K562 (cell line): Measurements from ENCODE around the gene ELOVL5. TPM values are rescaled to one million over a fixed set of nuclear protein-coding genes. Genes with fewer than 3 reads are reported as not detected.

Source experiments
- ARID2 ChIP-seq: fragments of 450-650 bp; IDR thresholded peaks from 2 replicates; pipeline ENCODE4 v1.6.1; 2017; ENCODE audit warnings: antibody characterized with exemption, mild to moderate bottlenecking
- CREBBP ChIP-seq: IDR thresholded peaks from one replicate; pipeline ENCODE4 v1.6.1; 2012; ENCODE audit warnings: low read depth, mild to moderate bottlenecking, control low read depth, inconsistent platforms, low read length
- ELF2 ChIP-seq: fragments of 250-450 bp; sonication (Bioruptor Pico); IDR thresholded peaks from 2 replicates; pipeline ENCODE4 v1.5.0; 2021; ENCODE audit warnings: mild to moderate bottlenecking
- ELF4 ChIP-seq: fragments of 450-650 bp; formaldehyde crosslinking; IDR thresholded peaks from 2 replicates; pipeline ENCODE4 v1.4.0; 2022; ENCODE audit warnings: missing genetic modification characterization
- ETV5 ChIP-seq: sonication (generic); formaldehyde crosslinking; IDR thresholded peaks from 2 replicates; pipeline ENCODE4 v1.4.0; 2020; ENCODE audit warnings: low read depth, mild to moderate bottlenecking, missing genetic modification reagents
- FOXA1 ChIP-seq: fragments of 450-650 bp; IDR thresholded peaks from 2 replicates; pipeline ENCODE4 v1.6.1; 2016; ENCODE audit warnings: mild to moderate bottlenecking, borderline replicate concordance
- GABPB1 ChIP-seq: sonication (generic); formaldehyde crosslinking; IDR thresholded peaks from 2 replicates; pipeline ENCODE4 v1.8.0; 2022; ENCODE audit warnings: mild to moderate bottlenecking, missing genetic modification reagents
- KAT2B ChIP-seq: IDR thresholded peaks from one replicate; pipeline ENCODE4 v1.6.1; 2012; ENCODE audit warnings: low read depth, mild to moderate bottlenecking, control low read depth, inconsistent platforms, low read length, moderate library complexity
- KLF10 ChIP-seq: fragments of 250-450 bp; sonication (Bioruptor Pico); IDR thresholded peaks from 2 replicates; pipeline ENCODE4 v1.6.1; 2021; ENCODE audit warnings: matching md5 sums
- L3MBTL2 ChIP-seq: fragments of 450-650 bp; IDR thresholded peaks from 2 replicates; pipeline ENCODE4 v1.6.1; 2016; ENCODE audit warnings: mild to moderate bottlenecking, moderate library complexity
- MTF1 ChIP-seq: fragments of 250-450 bp; sonication (Bioruptor Pico); IDR thresholded peaks from 2 replicates; pipeline ENCODE4 v1.9.0; 2021; ENCODE audit warnings: moderate library complexity, mild to moderate bottlenecking, inconsistent platforms, borderline replicate concordance
- NFYB ChIP-seq: IDR thresholded peaks from 2 replicates; pipeline ENCODE4 v1.6.1; 2011; ENCODE audit warnings: mild to moderate bottlenecking, moderate library complexity; ENCODE audit not compliant: insufficient read length; ENCODE audit errors: extremely low read depth
- POLR3A ChIP-seq: IDR thresholded peaks from 2 replicates; pipeline ENCODE4 v1.6.1; 2011; ENCODE audit warnings: borderline replicate concordance, mild to moderate bottlenecking, moderate library complexity; ENCODE audit not compliant: insufficient read length, insufficient read depth; ENCODE audit errors: extremely low read depth
- RFX1 ChIP-seq: fragments of 450-650 bp; IDR thresholded peaks from 2 replicates; pipeline ENCODE4 v1.6.1; 2016; ENCODE audit warnings: mild to moderate bottlenecking, moderate library complexity
- XRCC5 ChIP-seq: fragments of 200-400 bp; formaldehyde crosslinking; IDR thresholded peaks from 2 replicates; pipeline ENCODE4 v1.6.1; 2017; ENCODE audit warnings: low read depth, mild to moderate bottlenecking, low read length
- polyA plus RNA-seq, 8 experiments: library from polyadenylated mRNA; depleted of rRNA in 4 of 8; stranded (reverse) in 5 of 8; unstranded in 3 of 8; fragments of >200 nt; fragmentation: Nextera tagmentation in 2 of 8; fragmentation: Illumina TruSeq in 1 of 8; extraction: Ambion mirVana in 2 of 8; extraction: Trizol in 1 of 8; gene quantifications; 2 replicates each; pipeline versions ENCODE4 v1.2.1 to v1.2.3, GENCODE V29; 2011 to 2014; ENCODE audit warnings: inconsistent platforms in 1 of 8, missing spikeins in 1 of 8
- total RNA-seq, 7 experiments: library from RNA; depleted of rRNA in 6 of 7; stranded (reverse); fragments of >200 nt in 6 of 7; fragmentation: Illumina TruSeq in 2 of 7; extraction: Trizol in 2 of 7; gene quantifications; 2 replicates each; pipeline versions ENCODE4 v1.2.1 to v1.2.3, GENCODE V29; 2011 to 2021; ENCODE audit warnings: low replicate concordance in 1 of 7
- TF ChIP-seq, protein P1 (sequence below): fragments of 450-650 bp; IDR thresholded peaks from 2 replicates; pipeline ENCODE4 v1.6.1; 2016; ENCODE audit warnings: mild to moderate bottlenecking, moderate library complexity
- TF ChIP-seq, protein P2 (sequence below): IDR thresholded peaks from 3 replicates; pipeline ENCODE4 v1.6.1; 2011; ENCODE audit warnings: borderline replicate concordance, mild to moderate bottlenecking; ENCODE audit not compliant: insufficient read length, insufficient read depth

ELOVL5 gene
- total and polyA plus RNA-seq, 9 of the 15 experiments (the other 6 are each of a cell fraction or from before 2014, with no cell fraction given) = 70.6 to 245 (median 132) TPM

DNA sequence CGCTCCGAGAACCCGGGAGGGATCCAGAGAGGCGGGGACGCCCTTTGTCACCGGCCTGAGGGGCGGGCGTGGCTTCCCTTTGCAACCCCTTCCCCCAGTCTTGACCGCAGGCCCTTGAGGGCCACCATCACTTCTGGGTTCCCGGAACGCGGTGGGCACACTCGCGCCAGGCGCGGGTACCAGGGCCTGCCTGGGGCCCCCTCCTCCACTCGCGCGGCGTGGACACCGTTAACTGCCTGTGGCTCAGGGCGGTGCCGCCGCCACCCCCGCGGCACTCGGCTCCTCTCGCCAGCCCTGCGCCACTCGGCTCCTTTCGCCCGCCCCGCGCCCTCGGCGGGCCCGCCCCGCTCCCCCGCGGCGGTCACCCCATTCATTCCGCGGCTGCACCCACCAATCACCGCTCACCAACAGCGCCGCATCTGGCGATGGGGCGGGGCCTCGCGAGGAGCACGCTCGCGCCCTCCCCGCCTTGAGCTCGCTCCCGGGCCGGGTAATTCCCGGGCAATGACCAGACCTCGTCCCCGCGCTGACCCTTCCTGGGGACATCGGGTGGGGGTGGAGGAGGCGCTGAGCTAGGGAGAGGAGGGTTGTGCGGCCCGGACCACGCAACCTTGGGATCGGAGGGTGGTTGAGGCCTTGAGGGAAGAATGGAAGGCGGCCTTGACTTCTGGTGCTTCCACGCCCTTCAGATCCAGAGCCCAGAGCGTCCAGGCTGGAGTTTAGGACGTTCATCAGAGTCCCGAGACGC lies 10.5 kb upstream of the ELOVL5 start (continued):
- TF ChIP-seq, protein P1, sequence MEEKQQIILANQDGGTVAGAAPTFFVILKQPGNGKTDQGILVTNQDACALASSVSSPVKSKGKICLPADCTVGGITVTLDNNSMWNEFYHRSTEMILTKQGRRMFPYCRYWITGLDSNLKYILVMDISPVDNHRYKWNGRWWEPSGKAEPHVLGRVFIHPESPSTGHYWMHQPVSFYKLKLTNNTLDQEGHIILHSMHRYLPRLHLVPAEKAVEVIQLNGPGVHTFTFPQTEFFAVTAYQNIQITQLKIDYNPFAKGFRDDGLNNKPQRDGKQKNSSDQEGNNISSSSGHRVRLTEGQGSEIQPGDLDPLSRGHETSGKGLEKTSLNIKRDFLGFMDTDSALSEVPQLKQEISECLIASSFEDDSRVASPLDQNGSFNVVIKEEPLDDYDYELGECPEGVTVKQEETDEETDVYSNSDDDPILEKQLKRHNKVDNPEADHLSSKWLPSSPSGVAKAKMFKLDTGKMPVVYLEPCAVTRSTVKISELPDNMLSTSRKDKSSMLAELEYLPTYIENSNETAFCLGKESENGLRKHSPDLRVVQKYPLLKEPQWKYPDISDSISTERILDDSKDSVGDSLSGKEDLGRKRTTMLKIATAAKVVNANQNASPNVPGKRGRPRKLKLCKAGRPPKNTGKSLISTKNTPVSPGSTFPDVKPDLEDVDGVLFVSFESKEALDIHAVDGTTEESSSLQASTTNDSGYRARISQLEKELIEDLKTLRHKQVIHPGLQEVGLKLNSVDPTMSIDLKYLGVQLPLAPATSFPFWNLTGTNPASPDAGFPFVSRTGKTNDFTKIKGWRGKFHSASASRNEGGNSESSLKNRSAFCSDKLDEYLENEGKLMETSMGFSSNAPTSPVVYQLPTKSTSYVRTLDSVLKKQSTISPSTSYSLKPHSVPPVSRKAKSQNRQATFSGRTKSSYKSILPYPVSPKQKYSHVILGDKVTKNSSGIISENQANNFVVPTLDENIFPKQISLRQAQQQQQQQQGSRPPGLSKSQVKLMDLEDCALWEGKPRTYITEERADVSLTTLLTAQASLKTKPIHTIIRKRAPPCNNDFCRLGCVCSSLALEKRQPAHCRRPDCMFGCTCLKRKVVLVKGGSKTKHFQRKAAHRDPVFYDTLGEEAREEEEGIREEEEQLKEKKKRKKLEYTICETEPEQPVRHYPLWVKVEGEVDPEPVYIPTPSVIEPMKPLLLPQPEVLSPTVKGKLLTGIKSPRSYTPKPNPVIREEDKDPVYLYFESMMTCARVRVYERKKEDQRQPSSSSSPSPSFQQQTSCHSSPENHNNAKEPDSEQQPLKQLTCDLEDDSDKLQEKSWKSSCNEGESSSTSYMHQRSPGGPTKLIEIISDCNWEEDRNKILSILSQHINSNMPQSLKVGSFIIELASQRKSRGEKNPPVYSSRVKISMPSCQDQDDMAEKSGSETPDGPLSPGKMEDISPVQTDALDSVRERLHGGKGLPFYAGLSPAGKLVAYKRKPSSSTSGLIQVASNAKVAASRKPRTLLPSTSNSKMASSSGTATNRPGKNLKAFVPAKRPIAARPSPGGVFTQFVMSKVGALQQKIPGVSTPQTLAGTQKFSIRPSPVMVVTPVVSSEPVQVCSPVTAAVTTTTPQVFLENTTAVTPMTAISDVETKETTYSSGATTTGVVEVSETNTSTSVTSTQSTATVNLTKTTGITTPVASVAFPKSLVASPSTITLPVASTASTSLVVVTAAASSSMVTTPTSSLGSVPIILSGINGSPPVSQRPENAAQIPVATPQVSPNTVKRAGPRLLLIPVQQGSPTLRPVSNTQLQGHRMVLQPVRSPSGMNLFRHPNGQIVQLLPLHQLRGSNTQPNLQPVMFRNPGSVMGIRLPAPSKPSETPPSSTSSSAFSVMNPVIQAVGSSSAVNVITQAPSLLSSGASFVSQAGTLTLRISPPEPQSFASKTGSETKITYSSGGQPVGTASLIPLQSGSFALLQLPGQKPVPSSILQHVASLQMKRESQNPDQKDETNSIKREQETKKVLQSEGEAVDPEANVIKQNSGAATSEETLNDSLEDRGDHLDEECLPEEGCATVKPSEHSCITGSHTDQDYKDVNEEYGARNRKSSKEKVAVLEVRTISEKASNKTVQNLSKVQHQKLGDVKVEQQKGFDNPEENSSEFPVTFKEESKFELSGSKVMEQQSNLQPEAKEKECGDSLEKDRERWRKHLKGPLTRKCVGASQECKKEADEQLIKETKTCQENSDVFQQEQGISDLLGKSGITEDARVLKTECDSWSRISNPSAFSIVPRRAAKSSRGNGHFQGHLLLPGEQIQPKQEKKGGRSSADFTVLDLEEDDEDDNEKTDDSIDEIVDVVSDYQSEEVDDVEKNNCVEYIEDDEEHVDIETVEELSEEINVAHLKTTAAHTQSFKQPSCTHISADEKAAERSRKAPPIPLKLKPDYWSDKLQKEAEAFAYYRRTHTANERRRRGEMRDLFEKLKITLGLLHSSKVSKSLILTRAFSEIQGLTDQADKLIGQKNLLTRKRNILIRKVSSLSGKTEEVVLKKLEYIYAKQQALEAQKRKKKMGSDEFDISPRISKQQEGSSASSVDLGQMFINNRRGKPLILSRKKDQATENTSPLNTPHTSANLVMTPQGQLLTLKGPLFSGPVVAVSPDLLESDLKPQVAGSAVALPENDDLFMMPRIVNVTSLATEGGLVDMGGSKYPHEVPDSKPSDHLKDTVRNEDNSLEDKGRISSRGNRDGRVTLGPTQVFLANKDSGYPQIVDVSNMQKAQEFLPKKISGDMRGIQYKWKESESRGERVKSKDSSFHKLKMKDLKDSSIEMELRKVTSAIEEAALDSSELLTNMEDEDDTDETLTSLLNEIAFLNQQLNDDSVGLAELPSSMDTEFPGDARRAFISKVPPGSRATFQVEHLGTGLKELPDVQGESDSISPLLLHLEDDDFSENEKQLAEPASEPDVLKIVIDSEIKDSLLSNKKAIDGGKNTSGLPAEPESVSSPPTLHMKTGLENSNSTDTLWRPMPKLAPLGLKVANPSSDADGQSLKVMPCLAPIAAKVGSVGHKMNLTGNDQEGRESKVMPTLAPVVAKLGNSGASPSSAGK = peak; percentile 63
- peak; percentile 60 for TF ChIP-seq L3MBTL2
- TF ChIP-seq ARID2 = no peak
- TF ChIP-seq RFX1 = no peak
- TF ChIP-seq GABPB1 (CRISPR knock-in tag) = peak; percentile 41
- TF ChIP-seq POLR3A = no peak
- no peak for TF ChIP-seq KLF10 (CRISPR knock-in tag)
- TF ChIP-seq FOXA1 = no peak
- TF ChIP-seq ELF4 (CRISPR knock-in tag) = peak; percentile 70; the same call in 1 of the 2 replicates
- no peak for TF ChIP-seq XRCC5
- TF ChIP-seq, protein P2, sequence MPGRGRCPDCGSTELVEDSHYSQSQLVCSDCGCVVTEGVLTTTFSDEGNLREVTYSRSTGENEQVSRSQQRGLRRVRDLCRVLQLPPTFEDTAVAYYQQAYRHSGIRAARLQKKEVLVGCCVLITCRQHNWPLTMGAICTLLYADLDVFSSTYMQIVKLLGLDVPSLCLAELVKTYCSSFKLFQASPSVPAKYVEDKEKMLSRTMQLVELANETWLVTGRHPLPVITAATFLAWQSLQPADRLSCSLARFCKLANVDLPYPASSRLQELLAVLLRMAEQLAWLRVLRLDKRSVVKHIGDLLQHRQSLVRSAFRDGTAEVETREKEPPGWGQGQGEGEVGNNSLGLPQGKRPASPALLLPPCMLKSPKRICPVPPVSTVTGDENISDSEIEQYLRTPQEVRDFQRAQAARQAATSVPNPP = no peak
- no peak for TF ChIP-seq CREBBP
- TF ChIP-seq MTF1 (CRISPR knock-in tag) = no peak
- TF ChIP-seq NFYB = no peak
- no peak; the same call in 1 of the 2 replicates for TF ChIP-seq ETV5 (CRISPR knock-in tag)
- no peak for TF ChIP-seq KAT2B
- no peak for TF ChIP-seq ELF2
